Limb (tissue), 2 donors: ENCODE data around the gene BTF3.

Source experiments
- DNase-seq, 2 donors: peaks; one replicate each; pipeline ENCODE4 v3.0.0-alpha.2; 2016; ENCODE audit errors: extremely low spot score in 2 of 2

Gene BTF3

GRCh38 chr5:73522989-73523388 is 24.7 kb downstream of the BTF3 start:
- DNase-seq: no peak

- DNase-seq: no peak
Measured at GRCh38 chr5:73523861-73524260, 25.6 kb downstream of the BTF3 start.

DNA sequence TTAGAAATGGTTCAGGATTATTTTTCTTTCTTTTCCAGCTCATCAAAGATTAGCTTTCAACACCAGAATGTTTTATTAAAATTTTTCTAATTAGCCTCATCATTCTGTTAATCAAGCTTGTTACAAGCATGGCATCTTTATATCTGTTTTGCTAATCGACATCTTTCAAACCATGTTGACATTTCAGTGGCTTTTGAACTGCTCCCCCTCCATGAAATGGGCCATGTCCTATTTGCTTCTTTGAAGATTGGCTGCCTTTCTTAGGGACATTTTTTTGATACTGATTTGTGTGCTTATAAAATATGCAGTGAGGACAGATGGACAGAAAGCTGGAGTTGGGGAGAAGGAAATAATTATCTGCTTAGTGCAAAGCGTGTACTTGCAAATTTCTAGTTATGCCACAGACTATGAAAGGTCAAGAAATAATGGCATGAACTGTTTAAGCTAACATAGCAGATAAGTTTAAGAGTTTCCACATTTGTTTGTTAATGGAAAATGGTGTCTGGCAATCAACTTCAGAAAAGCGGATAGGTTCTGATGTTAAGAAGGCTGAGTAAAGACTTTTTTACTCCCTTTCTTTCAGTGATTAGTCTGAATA is 27.5 kb downstream of the BTF3 start:
- no peak for DNase-seq

GRCh38 chr5:73528248-73528647 is 30.0 kb downstream of the BTF3 start:
- no peak for DNase-seq

GRCh38 chr5:73529081-73529480 is 30.8 kb downstream of the BTF3 start:
- no peak for DNase-seq

DNA sequence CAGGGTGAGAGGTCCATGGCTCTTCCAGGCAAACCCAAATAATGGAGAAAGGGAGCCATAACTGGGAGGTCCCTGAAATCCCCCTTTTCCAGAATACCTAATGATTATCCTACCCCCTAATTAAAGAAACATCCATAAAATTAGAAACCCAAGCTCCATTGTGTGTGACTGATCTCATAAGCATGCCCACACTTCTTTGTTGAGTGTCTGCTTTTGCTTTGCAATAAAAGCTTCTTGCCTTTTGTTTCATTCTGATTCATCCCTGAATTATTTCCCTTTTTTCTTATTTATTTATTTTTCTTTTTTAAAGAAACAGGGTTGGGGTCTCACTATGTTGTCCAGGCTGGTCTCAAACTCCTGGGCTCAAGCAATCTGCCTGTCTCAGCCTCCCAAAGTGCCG is 33.1 kb downstream of the BTF3 start:
- no peak for DNase-seq

GRCh38 chr5:73532195-73532594 is 34.0 kb downstream of the BTF3 start:
- DNase-seq: no peak

- DNase-seq: no peak
Measured at GRCh38 chr5:73534011-73534644, 35.9 kb downstream of the BTF3 start.

DNA sequence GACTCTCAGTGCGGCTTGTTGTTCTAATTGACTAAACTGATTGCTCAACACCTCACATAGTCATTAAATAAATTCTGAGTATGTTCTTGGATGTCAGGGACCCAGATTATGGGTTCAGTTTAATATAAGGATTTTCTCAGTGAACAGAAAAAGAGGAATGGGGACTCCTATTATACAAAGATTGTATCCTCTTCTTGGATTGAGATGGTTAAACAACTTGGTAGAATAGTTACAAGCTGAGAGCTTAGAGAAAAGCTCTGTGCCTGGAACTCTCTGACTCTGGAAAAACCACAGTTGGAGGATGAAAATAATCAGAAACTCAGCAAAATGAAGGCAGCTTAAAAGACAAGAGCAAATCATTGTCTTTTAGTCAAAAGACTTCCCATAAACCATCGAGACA is 36.7 kb downstream of the BTF3 start:
- DNase-seq: no peak

DNA sequence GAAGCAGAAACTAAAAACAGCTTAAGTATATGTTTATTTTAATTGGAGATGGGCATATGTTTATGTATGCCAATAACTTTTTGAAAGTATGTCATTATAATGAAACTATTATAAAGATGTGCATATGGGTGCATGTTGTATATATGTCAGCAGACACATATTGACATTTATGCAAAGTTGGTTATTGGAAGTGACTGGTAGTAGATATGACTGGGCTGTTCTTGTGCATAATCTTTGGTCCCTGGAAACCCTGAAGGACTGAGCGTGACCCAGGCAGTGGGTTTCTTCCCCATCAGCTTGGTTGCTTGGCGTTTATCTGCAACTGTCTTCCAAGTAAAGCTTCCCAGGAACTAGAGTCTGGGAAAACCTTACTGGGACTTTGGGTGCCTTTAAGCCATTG is 41.5 kb downstream of the BTF3 start:
- DNase-seq: no peak

DNA sequence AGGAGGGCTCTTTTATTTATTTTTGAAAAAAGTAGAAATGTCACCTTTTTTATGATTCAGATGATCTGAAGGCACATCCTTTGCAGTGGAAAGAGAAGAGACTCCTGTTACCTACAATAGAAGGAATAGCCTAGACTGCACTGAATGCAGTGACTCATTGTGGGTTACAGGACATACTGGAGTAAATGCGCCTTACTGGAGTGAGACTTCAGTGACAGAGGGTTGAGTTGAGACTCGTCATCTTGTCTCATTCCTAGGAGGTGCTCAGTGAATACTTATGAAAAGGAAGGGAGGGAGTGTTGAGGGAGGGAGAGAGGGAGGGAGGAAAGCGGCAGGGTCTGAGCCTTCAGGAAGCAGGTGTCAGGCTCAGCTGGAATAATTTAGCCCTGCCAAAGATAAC is 42.0 kb downstream of the BTF3 start:
- DNase-seq: no peak

DNA sequence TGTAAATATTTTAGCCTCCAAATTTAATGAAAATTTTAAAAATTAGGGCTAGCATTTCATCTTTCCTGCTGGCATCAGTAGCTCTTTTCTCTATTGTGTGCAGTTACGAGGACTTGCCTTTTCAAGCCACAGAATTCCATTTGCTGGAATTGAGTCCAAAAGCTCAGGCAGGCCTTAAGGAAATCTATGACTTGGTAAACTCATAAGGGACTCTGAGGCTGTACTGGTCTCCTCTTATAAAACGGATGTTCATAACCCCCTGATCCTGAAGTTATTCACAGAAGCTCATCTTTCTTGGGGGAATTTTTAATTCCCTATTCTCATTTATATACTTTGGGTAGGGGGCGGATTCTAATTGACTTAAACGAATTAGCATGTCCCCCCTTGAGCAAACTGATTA is 43.8 kb downstream of the BTF3 start:
- no peak for DNase-seq

DNA sequence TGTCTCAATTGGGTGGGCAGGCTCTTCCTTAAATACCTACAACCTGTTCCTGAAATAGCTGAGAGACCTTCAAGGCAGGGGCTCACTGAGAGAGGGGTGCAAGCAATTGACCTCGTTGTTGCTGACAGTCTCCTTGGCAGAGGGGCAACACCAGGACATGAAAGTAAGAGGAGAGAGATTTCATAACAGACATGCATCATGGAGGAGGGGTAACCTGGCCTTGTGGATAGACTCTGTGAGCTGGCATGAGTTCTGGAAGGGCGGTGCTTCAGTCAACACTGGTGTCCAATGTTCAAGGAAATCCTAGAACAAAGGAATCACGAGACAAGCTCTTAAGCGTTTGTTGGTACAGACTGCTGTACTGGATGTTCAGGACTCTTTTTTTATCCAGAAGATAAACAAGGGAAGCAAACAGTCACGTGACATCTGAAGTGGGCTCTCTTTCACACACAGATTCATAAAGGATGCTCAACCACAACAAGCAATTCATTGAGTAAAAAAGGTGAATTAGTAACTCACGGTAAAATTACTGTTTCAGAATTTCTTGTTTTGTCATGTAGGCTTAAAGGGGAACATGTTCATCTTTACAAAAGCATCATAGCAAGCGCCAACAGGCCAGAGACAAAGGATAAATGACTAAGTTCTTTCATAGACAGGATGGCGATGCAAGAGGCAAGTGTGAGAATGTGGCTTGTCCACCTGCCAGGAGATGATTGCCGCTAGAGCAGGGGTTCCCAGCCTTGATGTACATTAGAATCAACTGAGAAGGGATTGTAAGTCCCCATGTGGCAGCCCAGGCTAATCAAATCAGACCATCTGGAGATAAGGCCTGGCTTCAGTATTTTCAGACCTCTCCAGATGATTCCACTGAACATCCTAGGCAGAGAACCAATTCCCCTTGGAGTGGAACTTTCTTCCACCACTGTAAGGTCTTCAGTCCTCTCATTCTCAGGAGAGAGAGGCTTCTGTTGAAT is 46.5 kb downstream of the BTF3 start:
- no peak for DNase-seq

- DNase-seq: no peak
Measured at GRCh38 chr5:73545403-73545779, 47.1 kb downstream of the BTF3 start.

- no peak for DNase-seq
Measured at GRCh38 chr5:73550016-73550415, 51.8 kb downstream of the BTF3 start.

DNA sequence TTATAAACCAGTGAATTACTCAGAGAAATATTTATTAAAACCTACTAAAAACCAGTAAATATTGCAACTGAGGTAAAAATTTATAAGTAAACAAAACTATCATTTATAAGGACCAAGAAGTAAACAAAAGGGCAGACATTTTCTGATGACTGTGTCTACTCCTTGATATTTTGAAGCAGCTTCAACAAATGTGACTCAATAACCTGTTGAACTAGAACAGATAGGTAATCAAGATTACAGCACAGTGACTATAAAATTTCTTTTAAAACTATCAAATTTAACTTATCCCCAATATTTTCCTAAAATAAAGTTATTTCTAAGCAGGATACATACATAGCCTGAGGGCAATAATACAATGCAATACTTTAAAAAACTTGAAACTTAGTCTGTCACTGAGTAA is 54.4 kb downstream of the BTF3 start:
- DNase-seq: no peak
